Kidney epithelial cell (primary cell): ENCODE measurements around the gene DNMT3L. TPM values are rescaled to one million over a fixed set of nuclear protein-coding genes. Genes with fewer than 3 reads are reported as not detected.

ENCODE experiments used
- DNase-seq: peaks from one replicate; pipeline ENCODE4 v3.0.0-alpha.2; 2010; ENCODE audit warnings: low read depth
- H3K27me3 ChIP-seq: 2 replicates; pipeline ENCODE4 v1.6.0; 2011; ENCODE audit warnings: low read length; ENCODE audit not compliant: control insufficient read depth, insufficient read depth
- H3K36me3 ChIP-seq: 2 replicates; pipeline ENCODE4 v1.5.1; 2011; ENCODE audit warnings: low read length; ENCODE audit not compliant: control insufficient read depth, insufficient read depth
- H3K4me3 ChIP-seq: 2 replicates; pipeline ENCODE4 v1.5.1; 2011; ENCODE audit warnings: low read depth, mild to moderate bottlenecking, control low read depth, low read length
- total RNA-seq: library from RNA; depleted of rRNA; stranded (reverse); fragments of >200 nt; gene quantifications from 2 replicates; pipeline ENCODE4 v1.2.3, GENCODE V29; 2015
- TF ChIP-seq, protein P1 (sequence below): IDR thresholded peaks from 2 replicates; pipeline ENCODE4 v1.5.1; 2011; ENCODE audit warnings: mild to moderate bottlenecking, moderate library complexity, low read length, control low read depth, inconsistent platforms; ENCODE audit not compliant: insufficient read depth, poor library complexity, severe bottlenecking

DNMT3L gene
- total RNA-seq, 1 donor from 2014 or later: not detected

DNA sequence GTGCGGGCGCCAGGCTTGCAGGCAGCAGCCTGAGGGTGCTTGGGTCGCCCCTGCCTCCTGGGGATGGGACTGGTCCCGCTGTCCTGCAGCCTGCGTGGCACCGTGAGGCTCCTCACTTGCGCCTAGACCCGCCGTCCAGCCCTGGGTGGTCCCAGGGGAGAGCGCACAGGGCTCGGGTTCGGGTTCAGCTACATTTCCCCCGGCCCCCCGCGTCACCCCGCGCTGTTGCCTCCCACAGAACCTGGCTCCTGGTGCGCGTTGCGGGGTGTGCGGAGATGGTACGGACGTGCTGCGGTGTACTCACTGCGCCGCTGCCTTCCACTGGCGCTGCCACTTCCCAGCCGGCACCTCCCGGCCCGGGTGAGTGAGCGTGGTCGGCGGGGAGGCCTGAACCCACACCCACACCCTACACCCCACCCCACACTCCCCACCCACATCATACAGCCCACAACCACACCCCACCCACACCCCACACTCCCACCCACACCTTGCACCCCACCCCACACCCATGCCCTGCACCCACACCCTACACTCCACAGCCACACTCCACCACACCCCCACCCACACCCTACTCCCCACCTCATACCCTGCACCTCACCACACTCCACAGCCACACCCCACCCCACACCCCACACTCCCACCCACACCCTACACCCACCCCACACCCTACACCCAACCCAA is 32.0 kb upstream of the DNMT3L start:
- TF ChIP-seq, protein P1, sequence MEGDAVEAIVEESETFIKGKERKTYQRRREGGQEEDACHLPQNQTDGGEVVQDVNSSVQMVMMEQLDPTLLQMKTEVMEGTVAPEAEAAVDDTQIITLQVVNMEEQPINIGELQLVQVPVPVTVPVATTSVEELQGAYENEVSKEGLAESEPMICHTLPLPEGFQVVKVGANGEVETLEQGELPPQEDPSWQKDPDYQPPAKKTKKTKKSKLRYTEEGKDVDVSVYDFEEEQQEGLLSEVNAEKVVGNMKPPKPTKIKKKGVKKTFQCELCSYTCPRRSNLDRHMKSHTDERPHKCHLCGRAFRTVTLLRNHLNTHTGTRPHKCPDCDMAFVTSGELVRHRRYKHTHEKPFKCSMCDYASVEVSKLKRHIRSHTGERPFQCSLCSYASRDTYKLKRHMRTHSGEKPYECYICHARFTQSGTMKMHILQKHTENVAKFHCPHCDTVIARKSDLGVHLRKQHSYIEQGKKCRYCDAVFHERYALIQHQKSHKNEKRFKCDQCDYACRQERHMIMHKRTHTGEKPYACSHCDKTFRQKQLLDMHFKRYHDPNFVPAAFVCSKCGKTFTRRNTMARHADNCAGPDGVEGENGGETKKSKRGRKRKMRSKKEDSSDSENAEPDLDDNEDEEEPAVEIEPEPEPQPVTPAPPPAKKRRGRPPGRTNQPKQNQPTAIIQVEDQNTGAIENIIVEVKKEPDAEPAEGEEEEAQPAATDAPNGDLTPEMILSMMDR: no peak
- Histone ChIP-seq H3K27me3 (peaks cover 50% of the 10 kb centered on the region), H3K36me3 (no peaks in the 10 kb centered on the region), H3K4me3 (no peak overlapping the region)
- no peak for DNase-seq

DNA sequence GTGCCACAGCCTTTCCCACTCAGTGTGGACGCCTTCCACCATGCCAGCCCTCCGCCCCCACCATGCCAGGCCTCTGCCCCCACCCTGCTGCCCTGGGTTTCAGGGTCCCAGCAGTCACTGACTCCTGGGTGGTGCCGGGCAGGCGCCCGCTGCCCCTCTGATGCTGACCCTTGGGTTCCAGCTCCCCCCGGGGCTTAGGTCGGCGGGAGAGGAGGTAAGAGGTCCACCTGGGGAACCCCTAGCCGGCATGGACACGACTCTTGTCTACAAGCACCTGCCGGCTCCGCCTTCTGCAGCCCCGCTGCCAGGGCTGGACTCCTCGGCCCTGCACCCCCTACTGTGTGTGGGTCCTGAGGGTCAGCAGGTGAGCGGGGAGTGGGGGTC is 31.1 kb upstream of the DNMT3L start:
- Histone ChIP-seq H3K4me3 (no peak overlapping the region), H3K27me3 (peaks cover 53% of the 10 kb centered on the region), H3K36me3 (no peaks in the 10 kb centered on the region)
- DNase-seq: no peak
- TF ChIP-seq, protein P1: no peak

DNA sequence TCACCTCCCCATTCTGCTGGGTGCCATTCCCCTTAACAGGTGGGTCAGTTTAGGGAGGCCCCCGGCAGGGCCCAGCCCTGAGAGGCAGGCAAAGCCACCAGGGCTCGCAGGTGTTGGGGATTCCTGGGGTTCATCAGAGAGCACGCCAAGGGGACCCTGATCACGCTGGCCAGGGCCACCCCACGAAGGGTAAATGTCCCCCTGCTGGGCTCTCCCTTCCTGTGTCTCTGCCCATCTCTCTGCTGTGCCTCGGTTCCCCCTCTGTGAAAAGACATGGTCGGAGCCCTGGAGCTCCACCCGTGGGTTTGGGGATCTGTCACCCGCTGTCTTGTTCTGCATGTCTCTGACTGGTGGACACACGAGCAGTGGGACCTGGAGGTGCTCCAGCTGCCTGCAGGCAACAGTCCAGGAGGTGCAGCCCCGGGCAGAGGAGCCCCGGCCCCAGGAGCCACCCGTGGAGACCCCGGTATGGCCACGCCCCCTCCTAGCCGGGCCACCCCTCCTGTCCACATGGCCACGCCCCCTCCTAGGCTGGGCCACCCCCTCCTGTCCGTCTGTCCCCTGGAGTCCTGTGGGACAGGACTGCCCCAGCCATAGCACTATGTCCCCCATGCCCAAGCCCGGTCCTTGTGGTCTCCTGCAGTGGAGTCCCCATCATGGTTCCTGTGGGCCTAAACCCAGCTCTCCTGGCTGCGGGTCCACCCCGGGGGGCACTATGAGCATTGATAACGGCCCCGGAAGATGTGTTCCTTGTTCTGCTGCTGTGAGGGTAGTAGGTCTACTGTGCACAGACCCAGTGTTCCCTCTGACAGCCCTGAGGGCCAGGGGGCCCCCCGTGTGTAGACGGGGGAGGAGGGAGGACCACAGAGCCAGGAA is 30.5 kb upstream of the DNMT3L start:
- Histone ChIP-seq H3K4me3 (no peak overlapping the region), H3K36me3 (no peaks in the 10 kb centered on the region), H3K27me3 (peaks cover 55% of the 10 kb centered on the region)
- TF ChIP-seq, protein P1: no peak
- DNase-seq: no peak

DNA sequence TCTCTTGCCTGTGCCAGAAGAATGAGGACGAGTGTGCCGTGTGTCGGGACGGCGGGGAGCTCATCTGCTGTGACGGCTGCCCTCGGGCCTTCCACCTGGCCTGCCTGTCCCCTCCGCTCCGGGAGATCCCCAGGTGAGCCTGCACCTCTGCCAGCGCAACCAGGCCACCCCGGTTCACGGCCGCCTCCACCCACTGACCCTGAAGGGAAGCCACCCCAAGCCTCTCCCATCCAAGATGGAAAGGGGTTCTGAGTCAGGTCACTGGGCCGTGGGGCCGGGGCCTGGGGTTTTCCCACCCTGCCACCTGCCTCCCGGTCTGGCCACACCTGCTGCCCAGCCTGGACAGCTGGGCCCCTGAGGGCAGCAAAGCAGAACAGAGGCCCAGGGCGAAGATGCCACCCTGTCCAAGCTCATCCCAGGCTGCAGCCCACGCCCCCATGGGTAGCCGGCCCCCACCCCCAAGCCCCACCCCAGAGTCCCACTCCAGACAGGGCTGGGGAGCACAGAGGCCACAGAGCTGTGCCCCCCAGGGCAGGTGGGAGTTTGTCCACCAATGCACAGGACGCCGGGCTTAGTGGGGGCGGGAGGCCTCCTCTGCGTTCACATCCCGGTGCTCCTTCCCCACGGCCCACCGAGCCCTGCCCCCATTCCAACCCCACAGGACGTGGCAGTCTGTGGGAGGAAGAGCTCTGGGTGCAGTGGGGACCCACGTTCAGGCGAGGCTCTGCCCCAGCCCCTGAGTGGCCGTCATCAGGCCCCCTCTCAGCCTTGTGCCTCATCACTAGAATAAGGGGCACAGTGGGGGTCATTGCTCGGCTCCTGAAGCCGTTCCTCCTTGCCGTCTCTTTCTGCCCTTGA is 29.6 kb upstream of the DNMT3L start:
- peaks cover 60% of the 10 kb centered on the region for H3K27me3 ChIP-seq

DNA sequence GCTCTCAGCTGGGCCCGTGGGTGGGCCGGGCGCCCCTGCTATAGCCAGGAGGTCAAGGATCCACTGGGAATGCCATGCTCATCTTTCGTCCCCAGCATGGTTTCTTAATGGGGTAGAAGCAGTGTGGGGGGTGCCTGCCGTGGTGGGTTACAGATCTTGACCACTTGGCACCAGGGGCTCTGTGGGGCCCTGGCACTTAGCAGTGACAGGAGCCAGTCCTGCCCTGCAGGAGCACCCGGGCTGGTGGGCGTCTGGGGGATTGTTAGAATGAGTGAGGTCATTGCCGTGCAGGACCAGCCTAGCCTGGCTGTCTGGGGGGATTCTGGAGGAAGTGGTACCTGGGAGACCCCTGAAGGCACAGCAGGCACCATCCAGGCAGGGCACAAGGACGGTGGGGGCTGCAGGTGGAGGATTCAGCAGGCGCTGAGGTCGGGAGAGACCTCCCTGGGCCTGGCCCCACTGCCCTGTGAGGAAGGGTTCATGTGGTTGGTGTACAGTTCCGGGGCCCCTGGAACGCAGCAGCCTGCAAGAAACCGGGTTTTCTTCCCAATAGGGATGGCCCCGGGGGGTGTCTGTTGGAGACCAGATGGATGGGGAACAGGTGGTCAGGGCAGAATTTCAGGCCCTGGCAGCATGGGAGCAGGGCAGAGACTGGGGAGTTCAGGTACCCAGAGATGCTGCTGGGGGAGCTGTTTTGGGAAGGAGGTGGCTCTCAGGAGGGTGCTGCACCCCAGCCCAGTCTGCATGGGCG is 28.8 kb upstream of the DNMT3L start:
- Histone ChIP-seq H3K36me3 (no peaks in the 10 kb centered on the region), H3K27me3 (peaks cover 55% of the 10 kb centered on the region), H3K4me3 (no peak overlapping the region)
- DNase-seq: no peak
- TF ChIP-seq, protein P1: no peak

More for the DNA sequence above, 29.6 kb upstream of the DNMT3L start:
- DNase-seq: no peak
- H3K4me3 ChIP-seq: no peak overlapping the region
- H3K36me3 ChIP-seq: no peaks in the 10 kb centered on the region
- TF ChIP-seq, protein P1: no peak
